RWPE2 (cell line): ENCODE data around the gene C1QL2.

Experiments used
- ATAC-seq: fragments of 200-7000 bp; cut with Tn5 transposase; 3 replicates; pipeline ENCODE4 v1.9.1; 2021; ENCODE audit warnings: low read depth
- DNase-seq: peaks from one replicate; pipeline ENCODE4 v3.0.0-alpha.2; 2020; ENCODE audit warnings: low spot score
- H3K27ac ChIP-seq: fragments of 450-650 bp; 2 replicates; pipeline ENCODE4 v1.5.1; 2017; ENCODE audit warnings: mild to moderate bottlenecking; ENCODE audit not compliant: poor library complexity, severe bottlenecking
- H3K27me3 ChIP-seq: fragments of 250-450 bp; sonication (Bioruptor Pico); 2 replicates; pipeline ENCODE4 v1.5.1; 2021; ENCODE audit warnings: mild to moderate bottlenecking, moderate library complexity; ENCODE audit not compliant: insufficient read depth, poor library complexity, severe bottlenecking
- H3K36me3 ChIP-seq: fragments of 250-450 bp; sonication (Bioruptor Pico); 2 replicates; pipeline ENCODE4 v1.5.1; 2020; ENCODE audit warnings: low read depth, mild to moderate bottlenecking, moderate library complexity
- H3K4me1 ChIP-seq: fragments of 250-450 bp; sonication (Bioruptor Pico); 2 replicates; pipeline ENCODE4 v1.5.1; 2021; ENCODE audit warnings: mild to moderate bottlenecking, moderate library complexity; ENCODE audit not compliant: insufficient read depth, poor library complexity, severe bottlenecking
- H3K4me3 ChIP-seq: fragments of 250-450 bp; sonication (Bioruptor Pico); 2 replicates; pipeline ENCODE4 v1.5.1; 2021; ENCODE audit warnings: mild to moderate bottlenecking, moderate library complexity; ENCODE audit not compliant: severe bottlenecking
- H3K9me3 ChIP-seq: fragments of 250-450 bp; sonication (Bioruptor Pico); 2 replicates; pipeline ENCODE4 v1.5.1; 2021; ENCODE audit warnings: mild to moderate bottlenecking, moderate library complexity; ENCODE audit not compliant: severe bottlenecking
- TF ChIP-seq, protein P1 (sequence below): fragments of 450-650 bp; IDR thresholded peaks from one replicate; pipeline ENCODE4 v1.5.1; 2017; ENCODE audit warnings: mild to moderate bottlenecking, moderate library complexity; ENCODE audit not compliant: poor library complexity, severe bottlenecking

C1QL2 gene

DNA sequence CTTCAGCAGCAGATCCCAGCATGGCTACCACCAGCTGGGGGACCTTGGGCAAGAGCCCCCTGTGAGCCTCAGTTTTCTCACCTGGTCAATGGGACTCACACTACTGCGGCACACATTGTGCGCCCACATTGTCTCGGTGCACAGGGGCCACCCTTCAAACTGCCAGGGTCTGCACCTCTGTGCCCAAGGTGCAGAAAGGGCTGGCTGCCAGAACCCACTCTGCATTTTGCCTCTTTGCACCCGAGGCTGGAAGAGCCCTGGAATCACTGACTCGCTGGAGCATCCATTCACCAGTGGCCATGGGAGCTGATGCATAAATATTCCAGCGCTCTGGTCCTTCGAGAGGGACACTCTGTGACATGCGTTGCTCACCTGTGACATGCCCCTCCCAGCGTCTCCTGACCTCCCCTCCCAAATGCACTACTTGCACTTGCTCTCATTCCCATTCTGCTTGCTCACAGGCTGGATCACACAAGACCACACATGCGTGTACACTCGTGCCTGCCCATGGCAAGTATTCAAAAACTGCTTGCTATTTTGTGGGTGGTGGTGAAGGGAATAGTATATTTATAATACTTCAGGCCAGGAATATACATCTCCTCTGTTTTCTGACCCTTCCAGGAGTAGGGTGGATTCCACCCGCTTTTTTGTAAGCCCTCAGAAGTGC lies 18.8 kb upstream of the C1QL2 start:
- TF ChIP-seq, protein P1, sequence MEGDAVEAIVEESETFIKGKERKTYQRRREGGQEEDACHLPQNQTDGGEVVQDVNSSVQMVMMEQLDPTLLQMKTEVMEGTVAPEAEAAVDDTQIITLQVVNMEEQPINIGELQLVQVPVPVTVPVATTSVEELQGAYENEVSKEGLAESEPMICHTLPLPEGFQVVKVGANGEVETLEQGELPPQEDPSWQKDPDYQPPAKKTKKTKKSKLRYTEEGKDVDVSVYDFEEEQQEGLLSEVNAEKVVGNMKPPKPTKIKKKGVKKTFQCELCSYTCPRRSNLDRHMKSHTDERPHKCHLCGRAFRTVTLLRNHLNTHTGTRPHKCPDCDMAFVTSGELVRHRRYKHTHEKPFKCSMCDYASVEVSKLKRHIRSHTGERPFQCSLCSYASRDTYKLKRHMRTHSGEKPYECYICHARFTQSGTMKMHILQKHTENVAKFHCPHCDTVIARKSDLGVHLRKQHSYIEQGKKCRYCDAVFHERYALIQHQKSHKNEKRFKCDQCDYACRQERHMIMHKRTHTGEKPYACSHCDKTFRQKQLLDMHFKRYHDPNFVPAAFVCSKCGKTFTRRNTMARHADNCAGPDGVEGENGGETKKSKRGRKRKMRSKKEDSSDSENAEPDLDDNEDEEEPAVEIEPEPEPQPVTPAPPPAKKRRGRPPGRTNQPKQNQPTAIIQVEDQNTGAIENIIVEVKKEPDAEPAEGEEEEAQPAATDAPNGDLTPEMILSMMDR: no peak
- no peak overlapping the region for H3K4me3 ChIP-seq
- no peak overlapping the region for H3K27ac ChIP-seq
- no peak for ATAC-seq
- no peaks in the 10 kb centered on the region for H3K36me3 ChIP-seq
- DNase-seq: no peak
- H3K27me3 ChIP-seq: no peaks in the 10 kb centered on the region
- no peaks in the 10 kb centered on the region for H3K4me1 ChIP-seq
- H3K9me3 ChIP-seq: no peaks in the 10 kb centered on the region

DNA sequence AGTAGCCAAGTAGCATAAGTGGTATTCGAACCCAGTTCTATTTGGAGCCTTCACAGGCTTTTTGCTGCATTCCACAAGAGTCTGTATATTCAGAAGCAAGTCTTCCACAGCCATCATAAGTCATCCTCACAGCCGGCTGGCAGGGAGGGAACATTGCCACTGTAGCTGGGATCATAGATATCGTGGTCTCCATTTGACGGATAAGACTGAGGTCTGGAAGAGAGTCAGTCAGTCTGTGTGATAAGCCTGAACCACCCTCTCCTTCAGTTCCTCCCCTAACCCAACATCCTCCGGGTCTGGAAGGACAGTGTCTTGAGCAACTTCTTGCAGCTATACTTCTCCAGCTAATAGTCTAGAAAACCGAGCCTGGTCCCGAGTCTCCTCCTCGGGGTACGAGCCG lies 17.0 kb upstream of the C1QL2 start:
- Histone ChIP-seq H3K27me3 (no peaks in the 10 kb centered on the region), H3K36me3 (no peaks in the 10 kb centered on the region), H3K9me3 (no peaks in the 10 kb centered on the region), H3K27ac (no peak overlapping the region), H3K4me1 (no peaks in the 10 kb centered on the region), H3K4me3 (no peak overlapping the region)
- ATAC-seq (no peak), DNase-seq (no peak)
- TF ChIP-seq, protein P1: no peak

DNA sequence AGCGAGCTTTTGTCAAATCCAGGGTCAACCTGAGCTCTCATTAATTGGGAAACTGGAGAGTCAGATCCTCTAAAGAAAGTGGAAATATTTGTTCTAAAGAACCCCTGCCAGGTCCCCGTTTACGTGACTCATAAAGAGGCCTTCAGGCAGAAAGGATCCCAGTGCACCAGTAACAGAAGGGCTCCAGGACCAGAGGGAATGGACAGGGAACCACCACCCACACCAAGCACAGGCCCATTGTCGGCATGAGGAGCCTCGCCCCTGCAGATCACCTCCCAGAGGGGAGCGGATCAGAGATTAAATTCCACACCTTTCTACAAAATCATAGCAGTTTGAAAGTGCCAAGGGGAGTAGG lies 16.4 kb upstream of the C1QL2 start:
- no peak for DNase-seq
- TF ChIP-seq, protein P1: no peak
- ATAC-seq: 0 out of 3 replicates have a peak, but pooled peaks have one; percentile 17
- no peaks in the 10 kb centered on the region for H3K36me3 ChIP-seq
- H3K27me3 ChIP-seq: no peaks in the 10 kb centered on the region
- H3K27ac ChIP-seq: no peak overlapping the region
- H3K4me3 ChIP-seq: no peak overlapping the region
- H3K4me1 ChIP-seq: no peaks in the 10 kb centered on the region
- H3K9me3 ChIP-seq: no peaks in the 10 kb centered on the region

DNA sequence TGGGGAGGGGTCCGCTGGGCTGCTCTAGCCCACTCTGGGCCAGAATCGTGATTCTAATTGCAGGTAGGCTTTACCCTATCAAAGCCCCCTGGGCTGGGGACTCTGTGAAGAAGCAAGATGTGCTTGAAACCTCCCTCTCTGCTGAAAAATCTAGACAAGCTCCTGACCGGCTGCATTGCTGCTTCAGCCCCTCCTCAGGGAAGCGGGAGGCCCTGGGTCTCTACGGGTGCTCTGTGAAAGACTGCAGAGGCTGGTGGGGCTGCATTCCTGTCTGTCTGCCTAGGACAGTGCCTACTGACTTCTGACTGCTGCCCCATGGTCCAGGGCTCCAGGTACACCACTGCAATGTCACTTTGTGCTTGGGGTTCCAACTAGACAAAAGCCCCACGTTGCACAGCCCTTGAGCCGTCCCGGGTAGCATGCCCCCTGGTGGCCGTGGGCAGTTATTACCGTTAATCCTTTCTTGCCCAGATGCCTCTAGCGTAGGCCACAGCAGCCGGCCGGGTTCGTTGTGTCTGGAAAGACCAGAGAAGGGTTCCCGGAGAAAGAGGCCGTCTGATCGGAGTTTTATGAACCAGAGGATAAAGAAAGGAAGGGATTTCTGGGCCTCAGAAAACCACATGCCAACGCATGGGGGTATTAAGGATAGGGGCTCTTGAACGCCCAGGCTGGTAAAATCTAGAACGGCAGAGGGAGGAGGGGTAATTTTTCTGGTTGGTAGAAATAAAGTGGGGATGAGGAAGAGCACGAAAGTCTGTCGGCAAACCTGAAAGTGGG lies 15.9 kb upstream of the C1QL2 start:
- ATAC-seq: peak; percentile 55; the same call in 2 of the 3 replicates
- no peak for DNase-seq
- Histone ChIP-seq H3K36me3 (no peaks in the 10 kb centered on the region), H3K4me1 (no peaks in the 10 kb centered on the region), H3K27me3 (no peaks in the 10 kb centered on the region), H3K9me3 (no peaks in the 10 kb centered on the region), H3K27ac (no peak overlapping the region), H3K4me3 (no peak overlapping the region)
- TF ChIP-seq, protein P1: peak; percentile 84
